CD4-positive, alpha-beta T cell (primary cell): ENCODE results near the gene IL7R. TPM values are rescaled to one million over a fixed set of nuclear protein-coding genes. Genes with fewer than 3 reads are reported as not detected.
A peak's percentile ranks its signal among the peaks of the same experiment; 100 is the strongest.

ENCODE experiments used
- ATAC-seq: fragments of 200-7000 bp; cut with Tn5 transposase; one replicate; pipeline ENCODE4 v1.10.0; 2022; ENCODE audit warnings: mild to moderate bottlenecking; ENCODE audit not compliant: poor library complexity
- CTCF ChIA-PET: fragments of 350-600 bp; sonication (Branson Sonifier 250); formaldehyde crosslinking; loops from one replicate; lab custom pipeline; 2021; ENCODE audit warnings: antibody characterized with exemption, inconsistent platforms; lab: Charles Lee
- POLR2A ChIA-PET: fragments of 350-600 bp; sonication (Branson Sonifier 250); formaldehyde crosslinking; loops from one replicate; lab custom pipeline; 2021; ENCODE audit warnings: antibody characterized with exemption, inconsistent platforms; lab: Charles Lee
- DNase-seq, 14 experiments: peaks; one replicate each; pipeline ENCODE4 v3.0.0-alpha.2; 2013 to 2020; ENCODE audit warnings: mixed read lengths in 2 of 14
- H3K27ac ChIP-seq, 2 donors: one replicate each; pipeline versions ENCODE4 v1.5.1 to v1.7.0; 2013; ENCODE audit warnings: low read length in 2 of 2, low read depth in 1 of 2, mild to moderate bottlenecking in 1 of 2
- H3K27me3 ChIP-seq, 2 experiments: 1 replicate in 1 of 2; 2 replicates in 1 of 2; pipeline versions ENCODE4 v1.6.1 to v1.7.0; 2013; ENCODE audit warnings: low read length in 2 of 2, control low read depth in 1 of 2, mild to moderate bottlenecking in 1 of 2, moderate library complexity in 1 of 2; ENCODE audit not compliant: insufficient read depth in 2 of 2, control insufficient read depth in 1 of 2
- H3K36me3 ChIP-seq: one replicate; pipeline ENCODE4 v1.6.1; 2013; ENCODE audit warnings: low read length, control low read depth; ENCODE audit not compliant: insufficient read depth
- H3K4me1 ChIP-seq: one replicate; pipeline ENCODE4 v1.6.1; 2013; ENCODE audit warnings: low read length, control low read depth; ENCODE audit not compliant: insufficient read depth
- H3K4me3 ChIP-seq: one replicate; pipeline ENCODE4 v1.5.1; 2013; ENCODE audit warnings: mild to moderate bottlenecking, low read length, moderate library complexity
- H3K9me3 ChIP-seq, 2 experiments: 1 replicate in 1 of 2; 2 replicates in 1 of 2; pipeline versions ENCODE4 v1.6.1 to v1.7.0; 2013; ENCODE audit warnings: low read length in 2 of 2, mild to moderate bottlenecking in 2 of 2, control low read depth in 1 of 2, moderate library complexity in 1 of 2; ENCODE audit not compliant: control insufficient read depth in 1 of 2, insufficient read depth in 1 of 2
- H3K27ac Mint-ChIP-seq: one replicate; pipeline ENCODE4 v1.8.0; 2020; ENCODE audit warnings: mixed read lengths
- H3K27me3 Mint-ChIP-seq: one replicate; pipeline ENCODE4 v1.8.0; 2021; ENCODE audit warnings: mixed read lengths
- H3K36me3 Mint-ChIP-seq: one replicate; pipeline ENCODE4 v1.8.0; 2021; ENCODE audit warnings: low read depth, mixed read lengths
- H3K4me1 Mint-ChIP-seq: one replicate; pipeline ENCODE4 v1.8.0; 2021; ENCODE audit warnings: low read depth, mixed read lengths
- H3K4me3 Mint-ChIP-seq: one replicate; pipeline ENCODE4 v1.8.0; 2020; ENCODE audit warnings: mild to moderate bottlenecking, mixed read lengths
- H3K9me3 Mint-ChIP-seq: one replicate; pipeline ENCODE4 v1.8.0; 2020; ENCODE audit warnings: mixed read lengths
- CTCF ChIP-seq: fragments of 200-600 bp; IDR thresholded peaks from one replicate; pipeline ENCODE4 v1.8.0; 2022; ENCODE audit warnings: antibody characterized with exemption, mild to moderate bottlenecking
- intact Hi-C, 2 experiments: fragments of 100-400 bp; cut with DNase I in 1 of 2; cut with micrococcal nuclease in 1 of 2; formaldehyde crosslinking; loops; one replicate each; pipeline versions ENCODE4 v1.15.1 to v1.9.0; 2023 to 2025; cut with DNase I, micrococcal nuclease
- total RNA-seq, 174 experiments: library from RNA in 2 of 174; stranded (reverse) in 2 of 174; gene quantifications; one replicate each; pipeline ENCODE4 v1.2.3 and lab custom pipeline; 2021 to 2026

Gene IL7R
- total RNA-seq, 2 experiments from 2014 or later, result 623 to 638 TPM

GRCh38 chr5:35926389-35927051, 69.8 kb downstream of the IL7R start:
- H3K27me3 ChIP-seq, result no peaks in the 10 kb centered on the region
- ChIA-PET POLR2A (interaction anchor here (0.7 to 3.0 kb wide), 9 partner anchors 44 to 997 kb away, joined by 3 to 31 read pairs (median 3); partner anchors contain the start of genes DNAJC21 and IL7R), CTCF (interaction anchor here (0.8 to 6.4 kb wide), 22 partner anchors 9 to 1452 kb away, joined by 3 to 143 read pairs (median 4); partner anchors contain the start of genes IL7R and SPEF2)
- no peaks in the 10 kb centered on the region for H3K9me3 Mint-ChIP-seq
- H3K36me3 Mint-ChIP-seq, result no peaks in the 10 kb centered on the region
- H3K4me1 ChIP-seq, result peaks cover 22% of the 10 kb centered on the region
- TF ChIP-seq CTCF, result peak; percentile 96
- H3K27ac ChIP-seq, result no peak overlapping the region
- no peaks in the 10 kb centered on the region for H3K9me3 ChIP-seq
- H3K36me3 ChIP-seq, result no peaks in the 10 kb centered on the region
- peak in 13 of 14 experiments; percentile 30 to 85 (median 51) for DNase-seq
- intact Hi-C loops, result loop anchor here (1.0 to 5.0 kb wide), 7 partner anchors 149 to 969 kb away; no protein-coding TSS in a partner anchor
- H3K4me1 Mint-ChIP-seq, result peaks cover 43% of the 10 kb centered on the region
- peak; percentile 44 for ATAC-seq
- no peak overlapping the region for H3K27ac Mint-ChIP-seq
- peak overlapping the region; percentile 80 for H3K4me3 Mint-ChIP-seq
- no peaks in the 10 kb centered on the region for H3K27me3 Mint-ChIP-seq
- H3K4me3 ChIP-seq, result no peak overlapping the region

Other genes starting within 250 kb of the IL7R start
- gene SPEF2, start 239.0 kb upstream of the IL7R start, total RNA-seq, result 1 to 10 TPM; 3.2 TPM
- not detected for gene CAPSL, start 81.7 kb downstream of the IL7R start, total RNA-seq
- gene UGT3A1, start 134.5 kb downstream of the IL7R start, total RNA-seq, result not detected
- gene UGT3A2, start 210.0 kb downstream of the IL7R start, total RNA-seq, result not detected